GM18511 (cell line): ENCODE data around the gene GAS2.

Experiments used
- ATAC-seq: cut with Tn5 transposase; IDR thresholded peaks from one replicate; pipeline ENCODE4 v1.9.1; 2021; ENCODE audit warnings: mild to moderate bottlenecking, moderate library complexity; ENCODE audit not compliant: unreplicated experiment

GAS2 gene

DNA sequence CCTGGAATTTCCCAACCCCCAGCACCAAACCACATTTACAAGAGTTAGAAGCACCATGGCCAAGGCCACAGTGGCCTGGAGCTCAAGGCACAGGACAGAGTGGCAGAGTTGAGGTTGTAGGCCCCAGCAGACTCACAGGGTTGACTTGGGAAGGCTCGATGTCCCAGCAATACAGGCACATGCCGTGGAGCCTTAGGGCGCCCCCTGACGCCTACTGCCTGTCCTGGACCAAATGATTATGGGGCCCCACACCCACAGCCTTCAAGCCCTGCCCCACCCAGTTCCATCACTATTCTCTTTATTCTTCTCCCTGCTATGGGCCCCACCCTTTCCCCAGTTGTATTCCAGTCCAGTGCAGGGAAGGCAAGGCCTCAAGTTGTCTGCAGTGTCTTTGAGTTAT lies 193.8 kb downstream of the GAS2 start, which contains the start of gene CCDC179:
Gene CCDC179 (minus strand): TSS at position 234 of the 400 bp plus-strand sequence. CDS start 53 bp downstream, at position 181.
- ATAC-seq, result no peak
